HG03039 (cell line): ENCODE results near the gene CKMT1B.
"Not testable (repeated sequence)": the region's sequence is repeated elsewhere in the genome, so short reads cannot be mapped to it uniquely, and the experiment has no call there.

Source experiments
- ATAC-seq: cut with Tn5 transposase; IDR thresholded peaks from one replicate; pipeline ENCODE4 v1.9.1; 2021; ENCODE audit warnings: mild to moderate bottlenecking, moderate library complexity; ENCODE audit not compliant: unreplicated experiment

Gene CKMT1B

DNA sequence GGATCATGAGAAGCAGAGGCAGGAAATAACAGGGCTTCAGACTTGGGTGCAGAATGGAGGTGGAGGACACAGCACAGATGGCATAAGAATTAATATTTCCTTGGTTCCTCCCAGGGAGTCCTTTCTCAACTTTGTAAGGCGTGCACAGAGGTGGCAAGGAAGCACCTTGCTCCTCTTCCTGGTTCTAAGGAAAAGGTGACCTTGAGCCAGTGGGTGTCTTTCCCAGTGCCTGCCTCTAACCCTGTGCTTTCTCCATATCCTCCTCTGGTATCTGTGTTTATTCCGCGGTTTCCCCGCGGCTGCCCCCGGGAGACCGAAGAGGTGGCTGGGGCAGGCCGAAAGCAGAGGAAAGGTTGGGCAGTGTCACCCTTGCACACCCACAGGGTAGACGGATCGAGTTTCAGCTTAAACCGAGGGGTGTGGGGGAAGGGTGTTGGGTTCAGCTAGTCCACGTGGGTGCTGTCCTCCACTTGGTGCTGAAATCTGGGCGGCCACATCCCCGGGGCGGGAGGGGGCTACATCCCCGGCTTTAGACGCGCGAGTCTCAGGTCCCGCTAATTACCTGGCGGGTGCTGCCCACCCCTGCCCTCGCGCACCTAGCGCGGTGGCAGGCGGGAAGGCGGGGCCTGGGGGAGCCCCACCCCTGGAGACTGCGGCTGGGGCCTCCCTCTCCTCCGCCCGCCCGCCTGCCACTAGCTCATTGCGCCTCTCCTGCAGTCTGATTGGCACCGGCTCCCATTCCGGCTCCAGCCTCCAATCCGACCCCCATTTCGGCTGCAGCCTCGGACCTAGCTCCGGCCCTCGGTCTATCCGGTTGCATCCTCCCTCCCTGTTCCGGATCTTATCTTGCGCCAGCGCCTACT is at the start of gene CKMT1B:
Gene CKMT1B (plus strand): TSS at position 700 of the 863 bp plus-strand sequence. CDS start 192 bp downstream, outside the sequence.
- not testable (repeated sequence) for ATAC-seq

GRCh38 chr15:43544266-43544665 is 49.6 kb upstream of the CKMT1B start:
- no peak for ATAC-seq

- no peak for ATAC-seq
These were observed 48.4 kb upstream of the CKMT1B start for GRCh38 chr15:43545426-43545825.

DNA sequence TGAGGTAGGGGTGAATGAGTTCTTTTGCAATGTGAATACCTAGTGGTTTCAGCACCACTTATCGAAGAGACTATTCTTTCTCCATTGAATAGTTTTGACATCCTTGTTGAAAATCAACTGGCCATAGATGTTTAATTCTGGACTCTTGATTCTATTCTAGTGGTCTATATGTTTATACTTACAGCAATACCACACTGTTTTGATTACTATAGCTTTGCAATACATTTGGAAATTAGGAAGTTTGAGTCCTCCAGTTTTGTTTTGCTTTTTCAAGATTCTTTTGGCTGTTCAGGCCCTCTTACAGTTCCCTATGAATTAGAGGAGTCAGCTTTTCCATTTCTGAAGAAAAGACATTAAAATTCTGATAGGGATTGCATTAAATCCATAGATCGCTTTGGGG is 46.3 kb upstream of the CKMT1B start:
- no peak for ATAC-seq

- no peak for ATAC-seq
These were observed 43.1 kb upstream of the CKMT1B start for GRCh38 chr15:43550527-43551363.

- ATAC-seq: no peak
These were observed 41.6 kb upstream of the CKMT1B start for GRCh38 chr15:43552256-43552655.

DNA sequence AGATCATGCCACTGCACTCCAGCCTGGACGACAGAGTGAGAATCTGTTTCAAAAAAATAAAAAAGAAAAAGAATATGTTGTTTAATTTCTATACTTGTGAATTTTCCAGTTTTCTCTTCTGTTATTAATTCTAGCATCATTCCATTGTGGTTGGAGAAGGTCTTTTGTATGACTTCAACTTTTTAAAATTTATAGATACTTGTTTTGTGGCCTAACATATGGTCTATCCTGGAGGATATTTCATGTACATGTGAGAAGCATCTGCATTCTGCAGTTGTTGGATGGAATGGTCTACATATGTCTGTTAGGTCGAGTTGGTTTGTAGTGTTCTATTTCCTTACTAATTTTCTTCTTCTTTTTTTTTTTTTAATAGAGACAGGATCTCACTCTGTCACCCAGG is 40.8 kb upstream of the CKMT1B start:
- no peak for ATAC-seq

GRCh38 chr15:43562753-43563152 is 31.1 kb upstream of the CKMT1B start:
- ATAC-seq: not testable (repeated sequence)

DNA sequence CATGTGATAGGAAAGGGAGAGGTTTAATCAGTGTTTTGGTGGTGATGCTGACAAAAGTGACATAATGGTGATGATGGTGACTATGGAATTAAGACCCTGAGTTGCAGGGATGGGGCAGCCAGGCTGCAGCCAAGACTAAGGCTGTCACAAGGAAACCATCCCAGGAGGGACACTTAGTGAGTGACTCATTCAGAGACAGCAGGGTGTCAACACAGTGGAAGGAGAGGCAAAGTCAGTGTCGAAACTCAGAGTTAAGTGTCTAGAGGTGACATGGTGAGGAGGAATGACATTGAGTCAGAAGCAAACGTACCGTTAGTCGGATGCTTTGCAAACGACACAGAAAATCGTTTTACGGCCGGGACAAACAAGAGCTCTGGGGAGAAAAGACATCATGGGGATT is 30.0 kb upstream of the CKMT1B start:
- ATAC-seq: not testable (repeated sequence)

DNA sequence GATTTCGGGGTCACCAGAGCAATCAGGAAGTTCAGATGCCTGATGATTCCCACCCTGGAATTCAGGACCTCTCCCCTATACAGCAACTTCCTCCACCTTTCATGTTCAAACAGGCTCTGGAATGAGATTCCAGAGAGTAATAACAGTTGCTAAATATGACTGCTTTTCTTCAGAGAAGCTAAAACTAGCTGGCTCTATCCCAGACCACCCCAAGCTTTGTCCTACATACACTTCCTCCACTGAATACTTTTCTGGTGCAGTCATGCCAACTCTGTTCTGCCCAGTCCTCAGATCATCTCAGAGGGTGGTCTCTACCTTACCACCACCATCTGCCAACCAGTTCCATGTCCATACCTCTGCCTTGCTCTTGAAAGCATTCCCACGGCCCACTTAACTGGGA is 27.2 kb upstream of the CKMT1B start:
- ATAC-seq: not testable (repeated sequence)

- ATAC-seq: not testable (repeated sequence)
These were observed 19.2 kb upstream of the CKMT1B start for GRCh38 chr15:43574607-43575006.

DNA sequence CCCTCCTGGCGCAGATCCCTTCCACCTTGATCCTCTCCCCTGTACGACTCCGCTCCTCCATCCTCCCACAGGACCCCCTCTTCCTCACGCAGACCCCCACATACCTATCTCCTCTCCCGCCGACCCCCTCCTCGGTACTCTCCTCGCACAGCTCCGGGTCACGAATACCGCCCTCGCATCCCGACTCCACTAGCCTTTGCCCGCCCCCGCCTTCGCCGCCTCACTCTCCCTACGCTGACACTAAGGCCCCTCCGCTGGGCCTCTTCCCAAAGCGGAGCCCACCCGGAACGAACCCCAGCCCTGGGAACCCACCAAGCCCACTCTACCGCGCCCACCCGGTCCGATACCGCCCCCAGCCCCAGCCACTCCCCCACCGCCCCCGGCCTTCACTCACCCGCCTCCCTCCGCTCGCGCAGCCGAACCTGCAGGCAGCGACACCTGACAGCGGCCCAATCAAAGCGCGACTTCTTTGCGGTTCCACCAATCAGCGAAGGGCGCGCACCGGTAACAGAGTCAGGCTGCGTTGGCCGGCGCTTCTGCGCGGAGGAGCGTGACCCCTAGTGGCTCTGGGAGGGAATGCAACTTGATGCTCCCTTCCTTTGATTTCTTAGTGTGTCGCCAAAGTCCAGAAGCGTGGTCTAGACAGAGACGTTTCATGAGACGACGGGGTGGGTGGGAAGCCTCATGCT is 3.9 kb upstream of the CKMT1B start, which contains the start of gene PPIP5K1:
Gene PPIP5K1 (minus strand): TSS at position 431 of the 689 bp plus-strand sequence. CDS start 5,704 bp downstream, outside the sequence.
- ATAC-seq: peak; percentile 93

GRCh38 chr15:43592841-43593240 is 986 bp upstream of the CKMT1B start:
- not testable (repeated sequence) for ATAC-seq

- ATAC-seq: not testable (repeated sequence)
These were observed 5.3 kb downstream of the CKMT1B start for GRCh38 chr15:43599131-43599530.

DNA sequence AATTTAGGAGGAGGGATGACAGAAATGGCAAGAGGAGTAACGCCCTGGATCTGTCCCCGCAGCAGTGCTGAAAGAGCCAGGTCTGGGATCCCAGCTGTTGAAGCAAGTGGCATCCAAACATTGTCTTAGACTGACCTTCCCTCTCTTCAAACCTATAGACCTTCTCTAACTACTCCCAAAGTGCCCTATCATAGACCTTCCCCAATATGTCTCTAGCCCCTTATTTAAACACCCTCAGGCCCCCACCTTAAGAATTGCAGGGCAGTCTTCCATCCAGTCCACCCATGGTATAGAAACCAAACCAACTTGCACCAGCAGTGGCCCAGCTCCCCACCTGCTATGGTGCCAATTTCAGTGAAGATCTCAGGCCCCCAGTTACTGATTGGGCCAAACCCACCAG is 6.4 kb downstream of the CKMT1B start:
- not testable (repeated sequence) for ATAC-seq

- not testable (repeated sequence) for ATAC-seq
These were observed 8.4 kb downstream of the CKMT1B start for GRCh38 chr15:43602233-43602632.

DNA sequence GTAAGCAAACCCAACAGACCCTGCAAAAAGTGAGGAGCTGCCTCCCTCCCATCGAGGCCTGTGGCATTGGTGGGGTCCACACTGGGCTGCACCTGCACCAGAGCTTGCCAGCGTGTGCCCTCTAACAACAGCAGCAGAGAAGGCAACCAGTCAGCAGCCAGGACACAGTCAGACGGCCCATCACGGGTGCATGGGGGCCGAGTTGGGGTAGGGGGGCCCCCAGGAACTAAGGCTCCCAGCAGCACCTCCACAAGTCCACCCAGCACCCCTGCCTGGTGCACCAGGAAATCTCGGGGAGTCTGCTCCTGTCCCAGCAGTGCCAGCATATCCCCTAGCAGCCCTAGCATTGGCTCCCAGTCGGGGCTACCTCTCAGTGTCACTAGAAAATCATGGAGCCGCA is 23.9 kb downstream of the CKMT1B start:
- ATAC-seq: not testable (repeated sequence)

DNA sequence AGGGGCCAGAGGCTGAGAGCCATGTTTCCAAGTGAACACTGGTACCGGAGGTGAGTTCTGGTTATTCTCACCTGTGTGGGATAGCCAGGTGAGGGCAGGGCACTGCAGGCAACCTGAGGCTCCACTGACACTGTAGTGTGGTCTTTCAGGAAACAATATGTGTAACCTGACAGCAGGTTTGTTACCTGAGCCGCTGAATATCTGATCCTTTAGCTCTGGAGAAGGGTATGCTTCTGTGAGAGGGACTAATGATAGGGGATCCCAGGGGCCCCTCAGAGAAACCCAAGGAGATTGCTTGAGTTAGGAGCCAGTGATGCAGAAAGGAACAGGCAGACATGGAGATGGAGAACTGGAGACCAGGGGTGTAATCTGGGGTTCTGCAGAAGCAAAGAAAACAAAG is 24.9 kb downstream of the CKMT1B start, which contains the start of gene STRC:
Gene STRC (minus strand): TSS at position 101 of the 400 bp plus-strand sequence. CDS start 78 bp downstream, at position 23.
- ATAC-seq: not testable (repeated sequence)

GRCh38 chr15:43622068-43622799 is 28.4 kb downstream of the CKMT1B start:
- not testable (repeated sequence) for ATAC-seq

DNA sequence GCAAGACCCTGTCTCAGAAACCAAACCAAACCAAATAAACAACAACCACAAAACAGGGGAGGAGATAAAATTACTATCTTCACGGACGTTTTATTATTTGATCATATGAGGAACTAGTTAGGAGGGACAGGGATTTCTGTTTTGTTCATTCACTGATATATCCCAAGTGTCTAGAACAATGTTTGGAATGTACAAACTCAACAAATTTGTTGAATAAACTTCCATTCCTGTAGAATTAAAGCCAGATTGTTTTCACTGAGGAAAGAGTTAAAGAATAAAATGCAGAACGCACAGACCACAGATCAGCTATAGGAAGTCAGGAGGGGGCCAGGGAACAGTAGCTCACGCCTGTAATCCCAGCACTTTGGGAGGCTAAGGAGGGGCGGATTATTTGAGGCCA is 31.3 kb downstream of the CKMT1B start:
- ATAC-seq: no peak
